BE2C (cell line): ENCODE data around the gene PUM2.

Experiments
- DNase-seq: peaks from one replicate; pipeline ENCODE4 v3.0.0-alpha.2; 2020
- H3K27me3 ChIP-seq: fragments of 250-450 bp; sonication (Bioruptor Pico); 2 replicates; pipeline ENCODE4 v1.5.1; 2020; ENCODE audit warnings: mild to moderate bottlenecking
- H3K36me3 ChIP-seq: fragments of 250-450 bp; sonication (Bioruptor Pico); 2 replicates; pipeline ENCODE4 v1.5.1; 2020; ENCODE audit warnings: mild to moderate bottlenecking
- H3K4me1 ChIP-seq: fragments of 250-450 bp; sonication (Bioruptor Pico); 2 replicates; pipeline ENCODE4 v1.5.1; 2020
- H3K4me3 ChIP-seq: 2 replicates; pipeline ENCODE4 v1.5.1; 2011; ENCODE audit warnings: low read depth, low read length
- H3K9me3 ChIP-seq: fragments of 250-450 bp; sonication (Bioruptor Pico); 2 replicates; pipeline ENCODE4 v1.5.1; 2020
- TF ChIP-seq, protein P1 (sequence below): IDR thresholded peaks from 2 replicates; pipeline ENCODE4 v1.5.1; 2012; ENCODE audit warnings: mild to moderate bottlenecking, low read depth, low read length

The PUM2 gene

DNA sequence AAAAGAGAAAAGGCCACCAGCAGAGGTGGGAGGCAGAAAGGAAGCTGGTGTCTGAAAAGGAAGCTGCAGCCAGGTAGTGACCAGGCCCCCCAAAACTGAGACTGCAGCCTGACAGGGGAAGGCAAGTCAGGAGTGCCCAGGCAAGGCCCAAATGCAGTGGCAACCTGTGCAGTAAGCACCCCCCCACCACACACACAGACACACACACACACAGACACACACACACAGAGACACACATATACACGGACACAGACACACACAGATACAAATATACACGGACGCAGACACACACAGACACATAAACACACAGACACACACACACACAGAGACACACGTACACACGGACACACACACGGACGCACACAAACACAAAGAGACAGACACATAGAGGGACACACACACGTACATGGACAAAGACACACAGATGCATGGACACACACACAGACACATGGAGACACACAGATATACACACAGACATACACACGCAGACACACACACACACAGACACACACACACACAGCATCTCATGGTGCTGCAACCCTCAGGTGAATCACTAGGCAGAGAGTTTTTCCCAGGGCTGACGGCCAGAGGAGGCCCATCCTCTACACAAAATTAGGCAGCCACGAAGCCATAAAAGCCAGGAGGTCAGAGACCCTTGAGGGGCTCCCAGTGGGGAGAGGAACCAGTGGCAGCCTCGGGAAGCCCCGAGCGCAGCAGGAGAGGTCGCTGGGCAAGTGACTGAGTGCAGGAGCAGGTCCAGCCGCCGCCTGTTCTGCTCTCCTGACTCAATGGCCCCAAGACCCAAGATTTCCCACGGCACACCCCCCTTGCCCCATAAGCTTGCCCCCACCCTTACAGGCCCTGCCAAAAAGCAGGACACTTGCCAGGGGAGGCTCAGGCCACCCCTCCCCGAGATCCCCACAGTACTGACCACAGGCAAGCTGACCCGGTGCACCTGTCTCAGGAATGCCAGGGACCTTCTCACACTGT, 132.0 kb downstream of the PUM2 start:
- Histone ChIP-seq H3K9me3 (no peaks in the 10 kb centered on the region), H3K4me1 (peaks cover 16% of the 10 kb centered on the region)

DNA sequence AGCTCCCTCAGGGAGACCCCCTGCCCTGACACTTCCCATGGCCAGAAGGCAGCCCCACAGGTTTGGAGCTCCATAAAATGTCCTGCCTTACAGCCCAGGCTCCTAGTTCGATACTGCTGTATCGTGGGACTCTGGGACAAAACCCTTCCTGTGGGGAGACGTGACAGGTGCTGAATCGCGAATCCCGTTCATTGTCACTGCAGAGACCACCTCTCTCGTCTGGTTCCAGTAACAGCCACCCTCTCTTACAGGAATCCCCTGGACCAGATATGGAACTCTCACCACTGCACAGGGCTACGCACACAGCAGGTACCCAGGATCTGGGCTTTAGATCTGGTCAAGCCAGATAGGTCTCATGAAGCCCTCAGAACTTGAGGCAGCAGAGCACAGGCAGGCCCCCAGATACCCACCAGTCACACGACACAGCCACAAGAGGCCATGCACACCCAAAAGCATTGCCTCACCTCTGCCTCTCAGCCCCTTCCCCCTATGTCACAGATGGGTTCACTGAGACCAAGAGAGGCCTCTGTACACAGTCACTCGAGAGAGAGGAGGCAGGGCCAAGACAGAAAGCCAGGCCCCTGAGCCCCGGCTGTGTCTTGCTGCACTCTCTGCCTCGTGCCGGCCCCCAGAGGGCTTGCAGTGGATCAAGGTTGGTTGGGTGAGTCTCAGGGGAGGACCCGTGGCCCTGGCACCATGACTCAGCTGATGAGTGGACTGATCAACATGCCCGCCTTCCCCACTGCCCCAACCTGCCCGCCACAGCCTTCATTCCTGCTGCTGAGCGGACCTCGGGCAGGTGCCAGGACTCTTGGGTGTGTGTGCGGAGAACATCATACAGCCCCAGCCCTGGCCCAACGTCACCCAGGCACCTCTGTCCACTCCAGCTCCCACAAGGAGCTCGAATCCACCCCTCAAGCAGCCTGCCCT, 133.3 kb downstream of the PUM2 start:
- TF ChIP-seq, protein P1, sequence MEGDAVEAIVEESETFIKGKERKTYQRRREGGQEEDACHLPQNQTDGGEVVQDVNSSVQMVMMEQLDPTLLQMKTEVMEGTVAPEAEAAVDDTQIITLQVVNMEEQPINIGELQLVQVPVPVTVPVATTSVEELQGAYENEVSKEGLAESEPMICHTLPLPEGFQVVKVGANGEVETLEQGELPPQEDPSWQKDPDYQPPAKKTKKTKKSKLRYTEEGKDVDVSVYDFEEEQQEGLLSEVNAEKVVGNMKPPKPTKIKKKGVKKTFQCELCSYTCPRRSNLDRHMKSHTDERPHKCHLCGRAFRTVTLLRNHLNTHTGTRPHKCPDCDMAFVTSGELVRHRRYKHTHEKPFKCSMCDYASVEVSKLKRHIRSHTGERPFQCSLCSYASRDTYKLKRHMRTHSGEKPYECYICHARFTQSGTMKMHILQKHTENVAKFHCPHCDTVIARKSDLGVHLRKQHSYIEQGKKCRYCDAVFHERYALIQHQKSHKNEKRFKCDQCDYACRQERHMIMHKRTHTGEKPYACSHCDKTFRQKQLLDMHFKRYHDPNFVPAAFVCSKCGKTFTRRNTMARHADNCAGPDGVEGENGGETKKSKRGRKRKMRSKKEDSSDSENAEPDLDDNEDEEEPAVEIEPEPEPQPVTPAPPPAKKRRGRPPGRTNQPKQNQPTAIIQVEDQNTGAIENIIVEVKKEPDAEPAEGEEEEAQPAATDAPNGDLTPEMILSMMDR = no peak
- H3K27me3 ChIP-seq = no peaks in the 10 kb centered on the region
- H3K4me1 ChIP-seq = peaks cover 9% of the 10 kb centered on the region
- no peak for DNase-seq
- H3K4me3 ChIP-seq = no peak overlapping the region
- no peaks in the 10 kb centered on the region for H3K36me3 ChIP-seq
- H3K9me3 ChIP-seq = no peaks in the 10 kb centered on the region

More for the DNA sequence above, 132.0 kb downstream of the PUM2 start:
- TF ChIP-seq, protein P1 = no peak
- Histone ChIP-seq H3K27me3 (no peaks in the 10 kb centered on the region; the same call in 1 of the 2 replicates), H3K36me3 (no peaks in the 10 kb centered on the region), H3K4me3 (no peak overlapping the region)
- DNase-seq = no peak

DNA sequence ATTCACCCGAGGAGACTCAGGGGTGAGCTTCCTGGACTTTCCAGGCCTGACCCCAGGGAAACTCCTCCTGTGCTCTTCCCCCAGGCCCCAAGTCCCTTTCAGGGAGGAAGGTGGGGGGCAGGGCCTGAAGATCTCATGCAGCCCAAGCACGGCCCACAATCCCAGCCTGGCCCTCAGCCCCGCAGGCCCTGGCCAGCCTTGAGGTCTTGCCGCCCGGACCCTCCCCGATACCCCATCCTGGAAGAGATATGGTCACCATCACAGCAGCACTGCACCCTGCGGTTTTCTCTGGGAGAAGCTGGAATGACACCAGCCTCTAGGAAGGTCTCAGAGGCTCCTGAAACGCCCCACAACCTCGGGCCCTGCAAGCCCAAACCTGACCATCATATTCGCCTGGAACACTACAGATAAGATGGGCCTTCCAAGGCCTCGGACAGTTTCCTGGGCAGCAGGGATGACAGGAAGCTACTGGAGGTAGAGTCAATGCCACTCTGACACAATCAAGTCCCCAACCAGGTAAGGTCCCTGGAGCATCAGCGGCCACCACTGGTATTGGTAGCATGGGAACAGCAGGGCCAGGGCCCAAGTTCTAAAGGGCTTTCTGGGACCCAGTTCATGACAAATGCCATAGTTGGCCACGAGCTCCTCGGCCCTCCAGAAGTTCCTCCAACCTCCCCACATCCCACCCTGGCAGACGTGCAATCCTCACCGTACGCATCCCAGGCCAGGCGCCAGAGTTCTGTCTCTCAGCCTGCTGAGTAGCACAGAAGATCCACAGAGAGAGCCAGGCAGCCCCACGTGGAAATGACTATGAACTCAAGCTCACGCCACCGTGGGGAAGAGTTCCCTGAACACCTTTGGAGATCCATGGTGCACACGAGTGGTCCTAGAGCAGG, 134.3 kb downstream of the PUM2 start:
- TF ChIP-seq, protein P1 = no peak
- H3K4me1 ChIP-seq = no peaks in the 10 kb centered on the region; the same call in 1 of the 2 replicates

DNA sequence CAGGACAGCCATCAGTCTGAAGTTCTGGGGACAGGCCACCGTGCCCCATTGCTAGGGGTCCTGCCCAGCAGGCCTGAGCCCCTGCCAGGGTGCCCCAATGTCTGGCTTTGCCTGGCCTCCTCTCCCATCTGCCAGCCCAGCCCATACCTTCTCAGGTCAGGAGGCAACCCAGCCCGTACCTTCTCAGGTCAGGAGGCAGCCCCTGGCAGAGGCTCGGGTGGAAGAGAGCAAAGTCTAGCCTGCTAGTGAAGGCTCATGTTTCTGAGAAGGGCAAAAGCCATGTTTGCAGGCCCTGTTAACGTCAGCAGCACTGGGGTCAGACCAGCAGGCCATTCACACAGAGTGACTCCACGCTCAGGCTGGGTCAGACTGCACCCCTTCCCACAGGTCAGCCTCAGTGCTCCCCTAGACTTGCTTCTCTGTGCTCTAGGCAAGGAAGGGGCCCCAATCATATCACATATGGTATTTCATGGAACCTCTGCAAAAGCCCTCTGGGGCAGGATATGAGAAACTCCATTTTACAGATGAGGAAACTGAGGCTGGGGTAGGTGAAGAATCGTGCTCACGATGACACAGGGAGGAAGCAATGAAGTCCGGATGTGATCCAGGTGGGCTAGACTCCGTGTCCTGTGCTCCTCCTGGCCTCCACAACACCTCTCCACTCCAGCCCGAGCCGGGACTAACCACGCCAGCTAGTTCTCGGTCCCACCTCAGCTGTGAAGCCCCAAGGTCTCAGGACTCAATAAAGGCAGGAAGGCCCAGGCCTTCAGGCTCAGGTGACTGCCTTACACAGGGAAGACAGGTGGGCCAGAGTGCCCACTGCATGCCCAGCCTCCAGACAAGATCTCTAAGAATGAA, 135.2 kb downstream of the PUM2 start:
- Histone ChIP-seq H3K36me3 (no peaks in the 10 kb centered on the region), H3K27me3 (no peaks in the 10 kb centered on the region), H3K4me3 (no peak overlapping the region), H3K4me1 (no peaks in the 10 kb centered on the region), H3K9me3 (no peaks in the 10 kb centered on the region)
- TF ChIP-seq, protein P1 = no peak
- DNase-seq = no peak

More for the DNA sequence above, 134.3 kb downstream of the PUM2 start:
- Histone ChIP-seq H3K4me3 (no peak overlapping the region), H3K27me3 (no peaks in the 10 kb centered on the region), H3K9me3 (no peaks in the 10 kb centered on the region), H3K36me3 (no peaks in the 10 kb centered on the region)
- DNase-seq = no peak
